Gastroesophageal sphincter (tissue), 3 donors: Measurements from ENCODE around the gene GAP43.

Experiments used
- CTCF ChIP-seq, 4 experiments: fragments of 200-600 bp in 2 of 4; fragments of 450-650 bp in 2 of 4; sonication (generic) in 1 of 4; IDR thresholded peaks; one replicate each; pipeline ENCODE4 v1.5.1; 2017 to 2019; ENCODE audit warnings: antibody characterized with exemption in 4 of 4, mild to moderate bottlenecking in 2 of 4, moderate library complexity in 2 of 4
- EP300 ChIP-seq: sonication (generic); formaldehyde crosslinking; IDR thresholded peaks from one replicate; pipeline ENCODE4 v1.6.1; 2017; ENCODE audit warnings: antibody characterized with exemption, mild to moderate bottlenecking
- POLR2A ChIP-seq, 2 donors: fragments of 450-650 bp; IDR thresholded peaks; one replicate each; pipeline ENCODE4 v1.6.1; 2017; ENCODE audit warnings: antibody characterized with exemption in 2 of 2, mild to moderate bottlenecking in 2 of 2, moderate library complexity in 1 of 2
- POLR2AphosphoS5 ChIP-seq: sonication (generic); formaldehyde crosslinking; IDR thresholded peaks from one replicate; pipeline ENCODE4 v1.6.1; 2017; ENCODE audit warnings: antibody characterized with exemption

- TF ChIP-seq POLR2AphosphoS5 (no peak), CTCF (IDR thresholded peaks at IDR 0.05) (no peak), EP300 (no peak), POLR2A (IDR thresholded peaks at IDR 0.05) (no peak)
Measured at GRCh38 chr3:115624029-115624741, 875 bp downstream of the GAP43 start.
